Body of pancreas (tissue), 4 donors: ENCODE measurements around the gene HSD3B7. TPM values are rescaled to one million over a fixed set of nuclear protein-coding genes. Genes with fewer than 3 reads are reported as not detected.

Experiments used
- ATAC-seq: fragments of 150-250 bp; one replicate; pipeline ENCODE4 v1.9.1; 2016
- DNase-seq, 4 donors: peaks; one replicate each; pipeline ENCODE4 v3.0.0-alpha.2; 2019
- H3K27ac ChIP-seq, 4 donors: fragments of 200-600 bp; sonication (generic); 1 replicate in 3 of 4; 2 replicates in 1 of 4; pipeline versions ENCODE4 v1.5.1 to v1.6.1; 2016 to 2019; ENCODE audit warnings: mild to moderate bottlenecking in 1 of 4, mixed read lengths in 1 of 4, moderate library complexity in 1 of 4
- H3K27me3 ChIP-seq, 2 donors: fragments of 200-600 bp; sonication (generic); one replicate each; pipeline ENCODE4 v1.6.0; 2016; ENCODE audit warnings: mild to moderate bottlenecking in 1 of 2
- H3K36me3 ChIP-seq, 2 donors: fragments of 200-600 bp; sonication (generic); replicated peaks in 1 of 2; 2 replicates each; pipeline ENCODE4 v1.5.1; 2016; ENCODE audit warnings: low read depth in 2 of 2; ENCODE audit not compliant: insufficient read depth in 1 of 2
- H3K4me1 ChIP-seq: fragments of 200-600 bp; sonication (generic); one replicate; pipeline ENCODE4 v1.6.0; 2016
- H3K4me3 ChIP-seq, 2 donors: fragments of 200-600 bp; sonication (generic); 1 replicate in 1 of 2; 2 replicates in 1 of 2; pipeline ENCODE4 v1.5.1; 2016 to 2019
- H3K9me3 ChIP-seq, 3 donors: fragments of 200-600 bp; sonication (generic); 1 replicate in 2 of 3; 2 replicates in 1 of 3; pipeline ENCODE4 v1.5.1; 2016
- POLR2A ChIP-seq, 3 donors: fragments of 450-650 bp; IDR thresholded peaks; one replicate each; pipeline ENCODE4 v1.6.1; 2016; ENCODE audit warnings: antibody characterized with exemption in 3 of 3, mild to moderate bottlenecking in 2 of 3
- WGBS, 2 donors: methylation state at CpG; one replicate each; pipeline ENCODE4 v1.1.5; 2017; 5-methylcytosine and 5-hydroxymethylcytosine counted together
- intact Hi-C: fragments of 100-400 bp; cut with DNase I; formaldehyde crosslinking; loops from one replicate; pipeline ENCODE4 v1.15.1; 2023
- total RNA-seq, 2 donors: library from RNA; depleted of rRNA; stranded (reverse); fragments of >200 nt; gene quantifications; one replicate each; pipeline ENCODE4 v1.1.0, GENCODE V29; 2016
- TF ChIP-seq, protein P1 (sequence below), 7 experiments: fragments of 450-650 bp in 4 of 7; fragments of 200-600 bp in 3 of 7; sonication (generic) in 3 of 7; IDR thresholded peaks; one replicate each; pipeline ENCODE4 v1.5.1; 2016 to 2019; ENCODE audit warnings: antibody characterized with exemption in 7 of 7

Gene HSD3B7
- total RNA-seq, 2 donors from 2014 or later, result 20.5 to 21.4 TPM

DNA sequence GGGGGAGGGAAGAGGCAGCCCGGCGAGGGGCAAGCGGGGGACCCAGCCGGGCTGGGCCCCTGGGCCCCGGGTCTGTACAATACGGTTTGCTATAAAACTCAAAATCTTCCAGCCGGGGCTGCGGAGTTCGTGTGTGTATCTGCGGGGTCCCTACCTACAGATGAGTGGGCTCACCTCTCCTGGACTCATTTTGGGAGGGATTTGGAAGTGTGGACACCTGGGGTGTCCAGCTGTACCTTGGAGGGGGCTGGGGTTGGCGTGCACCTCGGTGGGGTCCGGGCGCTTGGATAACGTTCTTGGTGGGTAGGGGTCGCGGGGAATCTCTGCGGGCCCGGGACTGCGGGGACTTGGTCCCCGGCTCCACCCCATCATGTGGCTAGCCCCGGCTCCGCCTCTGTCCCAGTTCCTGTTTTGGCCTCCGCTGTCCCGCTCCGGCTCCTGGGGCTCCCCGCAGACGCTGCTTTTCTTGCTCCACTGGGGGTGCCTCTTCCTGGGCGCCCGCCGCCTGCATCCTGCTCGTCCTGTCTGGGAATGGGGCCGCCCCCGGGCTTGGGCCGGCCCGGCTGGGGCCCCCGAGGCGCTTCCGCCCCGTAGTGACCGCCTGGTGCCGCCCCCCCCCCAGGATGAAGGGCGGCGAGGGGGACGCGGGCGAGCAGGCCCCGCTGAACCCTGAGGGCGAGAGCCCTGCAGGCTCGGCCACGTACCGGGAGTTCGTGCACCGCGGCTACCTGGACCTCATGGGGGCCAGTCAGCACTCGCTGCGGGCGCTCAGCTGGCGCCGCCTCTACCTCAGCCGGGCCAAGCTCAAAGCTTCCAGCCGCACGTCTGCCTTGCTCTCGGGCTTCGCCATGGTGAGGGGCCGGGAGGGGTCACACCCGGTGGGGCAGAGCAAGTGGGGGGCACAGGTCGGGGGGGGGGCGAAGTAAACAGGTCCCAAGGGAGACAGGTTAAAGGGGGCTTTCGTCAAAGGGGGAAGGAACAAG lies 36.0 kb upstream of the HSD3B7 start, which contains the start of gene ORAI3:
TSS of gene ORAI3 (plus strand) at position 402 of the 983 bp plus-strand sequence. CDS start at position 624, 222 bp downstream.
- Histone ChIP-seq H3K27me3 (no peaks in the 10 kb centered on the region), H3K4me1 (peaks cover 33% of the 10 kb centered on the region), H3K36me3 (no peaks in the 10 kb centered on the region), H3K4me3 (peak within 1 kb of the TSS; percentile 56 to 71), H3K27ac (peak within 1 kb of the TSS; percentile 53 to 95 (median 79)), H3K9me3 (no peaks in the 10 kb centered on the region)
- DNase-seq, result peak; percentile 72 to 78 (median 74)
- peak; percentile 49 to 74 (median 74) for TF ChIP-seq POLR2A (IDR thresholded peaks at IDR 0.05)
- TF ChIP-seq, protein P1, sequence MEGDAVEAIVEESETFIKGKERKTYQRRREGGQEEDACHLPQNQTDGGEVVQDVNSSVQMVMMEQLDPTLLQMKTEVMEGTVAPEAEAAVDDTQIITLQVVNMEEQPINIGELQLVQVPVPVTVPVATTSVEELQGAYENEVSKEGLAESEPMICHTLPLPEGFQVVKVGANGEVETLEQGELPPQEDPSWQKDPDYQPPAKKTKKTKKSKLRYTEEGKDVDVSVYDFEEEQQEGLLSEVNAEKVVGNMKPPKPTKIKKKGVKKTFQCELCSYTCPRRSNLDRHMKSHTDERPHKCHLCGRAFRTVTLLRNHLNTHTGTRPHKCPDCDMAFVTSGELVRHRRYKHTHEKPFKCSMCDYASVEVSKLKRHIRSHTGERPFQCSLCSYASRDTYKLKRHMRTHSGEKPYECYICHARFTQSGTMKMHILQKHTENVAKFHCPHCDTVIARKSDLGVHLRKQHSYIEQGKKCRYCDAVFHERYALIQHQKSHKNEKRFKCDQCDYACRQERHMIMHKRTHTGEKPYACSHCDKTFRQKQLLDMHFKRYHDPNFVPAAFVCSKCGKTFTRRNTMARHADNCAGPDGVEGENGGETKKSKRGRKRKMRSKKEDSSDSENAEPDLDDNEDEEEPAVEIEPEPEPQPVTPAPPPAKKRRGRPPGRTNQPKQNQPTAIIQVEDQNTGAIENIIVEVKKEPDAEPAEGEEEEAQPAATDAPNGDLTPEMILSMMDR (IDR thresholded peaks at IDR 0.05), result no peak
- ATAC-seq, result peak; percentile 69
- intact Hi-C loops, result no loop called here
- 0 to 1% methylated on average over 25 to 58 of the region's 70 CpGs for WGBS, 2 donors

DNA sequence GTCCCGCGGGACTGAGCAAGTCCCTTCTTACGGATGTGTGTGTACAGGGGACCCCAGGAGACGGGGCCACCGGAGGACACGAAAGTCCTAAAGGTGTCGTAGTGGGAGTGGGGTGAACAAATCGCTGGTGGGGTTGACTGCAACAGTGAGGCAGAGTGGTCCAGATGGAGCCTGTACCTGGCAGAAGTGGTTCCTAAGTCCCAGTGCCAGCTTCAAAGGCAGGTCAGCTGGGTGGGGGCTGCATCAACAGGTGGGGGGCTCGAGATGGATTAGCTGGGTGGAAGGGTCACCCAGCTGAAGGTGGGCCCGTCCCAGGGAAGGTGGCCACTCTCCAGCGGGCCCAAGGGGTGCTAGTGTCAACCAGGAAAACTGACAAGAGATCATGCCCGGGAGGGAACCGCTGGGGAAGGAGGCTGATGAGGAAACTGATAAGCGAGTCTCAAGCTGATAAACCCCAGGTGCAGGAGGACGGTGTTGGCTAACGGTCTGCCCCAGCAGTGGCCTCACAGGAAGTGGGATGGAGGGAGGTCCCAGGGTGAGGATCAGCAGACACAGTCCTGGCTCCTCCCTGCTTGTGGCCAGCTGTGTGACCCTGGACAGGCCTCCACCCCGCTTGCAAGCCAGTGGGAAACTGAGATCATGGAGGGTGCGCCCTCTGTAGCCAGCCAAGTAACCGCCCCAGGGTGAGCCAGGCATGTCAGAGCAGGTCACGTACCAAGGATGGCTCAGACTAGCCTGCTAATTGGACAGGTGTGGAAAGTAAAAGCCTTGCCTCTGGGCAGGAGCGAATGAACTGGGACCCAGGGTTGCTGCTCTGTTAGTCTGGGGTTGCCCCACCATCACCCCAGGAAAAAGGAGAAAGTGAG lies 35.1 kb upstream of the HSD3B7 start:
- TF ChIP-seq, protein P1 (IDR thresholded peaks at IDR 0.05), result no peak
- peak; percentile 22 to 70 (median 59) for TF ChIP-seq POLR2A (IDR thresholded peaks at IDR 0.05)
- Histone ChIP-seq H3K4me3 (peak overlapping the region; percentile 56 to 71), H3K36me3 (no peaks in the 10 kb centered on the region), H3K27ac (peak overlapping the region; percentile 53 to 95 (median 79)), H3K9me3 (no peaks in the 10 kb centered on the region), H3K4me1 (peaks cover 34% of the 10 kb centered on the region), H3K27me3 (no peaks in the 10 kb centered on the region)
- ATAC-seq (peak; percentile 30), DNase-seq (peak; percentile 58 to 84 (median 76))
- 2% methylated on average over 20 to 21 of the region's 21 CpGs for WGBS, 2 donors
- intact Hi-C loops, result no loop called here

DNA sequence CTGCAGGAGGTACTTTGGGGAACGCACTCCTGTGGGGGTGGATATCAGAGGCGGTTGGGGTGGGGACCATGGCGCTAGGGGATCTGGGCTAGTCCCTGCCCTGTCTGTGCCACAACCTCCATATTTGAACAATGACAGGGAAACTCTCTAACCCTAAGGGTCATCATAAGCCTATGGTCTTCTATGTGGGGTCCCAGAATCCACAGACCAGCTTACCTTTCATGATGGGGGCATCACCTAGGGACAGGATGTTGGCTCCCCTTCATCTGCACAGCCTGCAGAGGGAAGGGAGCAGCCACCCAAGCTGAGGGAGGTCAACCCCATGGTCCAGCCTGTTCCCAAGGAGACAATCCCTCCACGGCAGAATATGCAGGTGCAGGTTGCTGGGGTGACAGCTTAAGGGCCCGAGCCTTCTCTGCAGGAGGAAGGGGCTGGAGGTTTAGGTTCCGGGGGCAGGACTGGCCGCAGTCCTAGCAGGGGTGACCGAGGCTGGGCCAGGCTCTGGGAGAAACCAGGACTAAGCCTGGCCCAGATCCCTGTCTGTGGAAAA lies 34.4 kb upstream of the HSD3B7 start:
- TF ChIP-seq, protein P1 (IDR thresholded peaks at IDR 0.05), result no peak
- peaks cover 34% of the 10 kb centered on the region for H3K4me1 ChIP-seq
- 71 to 84% methylated on average over 7 to 8 of the region's 8 CpGs for WGBS, 2 donors
- intact Hi-C loops, result no loop called here
- H3K27ac ChIP-seq, result peak overlapping the region; percentile 53 to 95 (median 79)
- no peaks in the 10 kb centered on the region for H3K36me3 ChIP-seq
- DNase-seq (no peak), ATAC-seq (no peak)
- H3K27me3 ChIP-seq, result no peaks in the 10 kb centered on the region
- no peaks in the 10 kb centered on the region for H3K9me3 ChIP-seq
- no peak overlapping the region for H3K4me3 ChIP-seq

DNA sequence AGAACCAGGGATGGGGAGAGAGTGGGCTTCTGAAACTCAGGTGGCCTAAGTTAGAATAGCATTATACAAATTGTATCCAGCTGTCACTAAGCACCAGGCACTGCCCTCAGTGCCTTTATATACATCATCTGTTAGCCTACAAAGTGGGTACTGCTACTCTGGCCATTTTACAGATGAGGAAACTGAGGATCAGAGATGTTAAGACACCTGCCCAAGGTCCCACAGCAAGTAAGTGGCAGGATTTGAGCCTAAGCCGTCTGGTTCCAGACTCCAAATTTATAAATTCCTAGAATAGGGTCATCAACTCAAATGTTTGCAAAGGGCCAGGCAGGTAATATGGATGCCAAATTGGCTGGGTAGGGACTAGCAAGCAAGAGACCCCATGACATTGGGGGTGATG lies 33.8 kb upstream of the HSD3B7 start:
- no peaks in the 10 kb centered on the region for H3K27me3 ChIP-seq
- no peak overlapping the region for H3K27ac ChIP-seq
- intact Hi-C loops, result no loop called here
- peaks cover 34% of the 10 kb centered on the region for H3K4me1 ChIP-seq
- DNase-seq (no peak), ATAC-seq (no peak)
- H3K4me3 ChIP-seq, result no peak overlapping the region
- WGBS, 2 donors, result 80 to 87% methylated on average over 1 of the region's 1 CpG
- TF ChIP-seq POLR2A (IDR thresholded peaks at IDR 0.05), result no peak
- TF ChIP-seq, protein P1 (IDR thresholded peaks at IDR 0.05), result no peak
- no peaks in the 10 kb centered on the region for H3K9me3 ChIP-seq
- H3K36me3 ChIP-seq, result no peaks in the 10 kb centered on the region
